Limb (tissue), 2 donors: ENCODE results near the gene FBRSL1.
A peak's percentile ranks its signal among the peaks of the same experiment; 100 is the strongest.
"Not testable (repeated sequence)": the region's sequence is repeated elsewhere in the genome, so short reads cannot be mapped to it uniquely, and the experiment has no call there.

ENCODE experiments used
- DNase-seq, 2 donors: peaks; one replicate each; pipeline ENCODE4 v3.0.0-alpha.2; 2016; ENCODE audit errors: extremely low spot score in 2 of 2

Gene FBRSL1

GRCh38 chr12:132489602-132490266 lies at the start of gene FBRSL1:
TSS of gene FBRSL1 (plus strand) at chr12:132490151.
- peak; percentile 88 to 98 for DNase-seq

GRCh38 chr12:132440420-132440819 lies 49.5 kb upstream of the FBRSL1 start:
- DNase-seq: not testable (repeated sequence)

GRCh38 chr12:132441871-132442863 lies 47.8 kb upstream of the FBRSL1 start:
- no peak for DNase-seq

GRCh38 chr12:132443091-132443490 lies 46.9 kb upstream of the FBRSL1 start:
- no peak for DNase-seq

GRCh38 chr12:132444283-132444682 lies 45.7 kb upstream of the FBRSL1 start:
- no peak for DNase-seq

GRCh38 chr12:132444957-132445883 lies 44.7 kb upstream of the FBRSL1 start:
- DNase-seq: peak; percentile 40 to 77

GRCh38 chr12:132445884-132446632 lies 43.9 kb upstream of the FBRSL1 start:
- peak; percentile 42 to 75 for DNase-seq

- no peak for DNase-seq
Observed at GRCh38 chr12:132446633-132447326, 43.2 kb upstream of the FBRSL1 start.

- DNase-seq: no peak
Observed at GRCh38 chr12:132447327-132447720, 42.6 kb upstream of the FBRSL1 start.

- no peak for DNase-seq
Observed at GRCh38 chr12:132447731-132448462, 42.1 kb upstream of the FBRSL1 start.

- no peak for DNase-seq
Observed at GRCh38 chr12:132448463-132448820, 41.5 kb upstream of the FBRSL1 start.

- DNase-seq: no peak
Observed at GRCh38 chr12:132449565-132450417, 40.2 kb upstream of the FBRSL1 start.

GRCh38 chr12:132450418-132451171 lies 39.4 kb upstream of the FBRSL1 start:
- peak; percentile 71 to 82 for DNase-seq

- no peak for DNase-seq
Observed at GRCh38 chr12:132451172-132451835, 38.6 kb upstream of the FBRSL1 start.

- DNase-seq: no peak
Observed at GRCh38 chr12:132451836-132452195, 38.1 kb upstream of the FBRSL1 start.

GRCh38 chr12:132452596-132453350 lies 37.2 kb upstream of the FBRSL1 start:
- DNase-seq: no peak
